Natural killer cell (primary cell): ENCODE data around the gene CDH16. TPM values are rescaled to one million over a fixed set of nuclear protein-coding genes. Genes with fewer than 3 reads are reported as not detected.

Experiments
- ATAC-seq, 3 donors: fragments of 150-1000 bp in 2 of 3; fragments of 200-7000 bp in 1 of 3; cut with Tn5 transposase; 1 replicate in 1 of 3; 2 replicates in 2 of 3; pipeline ENCODE4 v1.10.0; 2021; ENCODE audit warnings: mild to moderate bottlenecking in 2 of 3, moderate library complexity in 2 of 3
- DNase-seq, 2 donors: peaks; one replicate each; pipeline versions ENCODE4 v3.0.0 to v3.0.0-alpha.2; 2013 to 2021; ENCODE audit warnings: mixed read lengths in 1 of 2
- H3K27ac ChIP-seq: one replicate; pipeline ENCODE4 v1.5.1; 2013; ENCODE audit warnings: mild to moderate bottlenecking, low read length
- H3K27me3 ChIP-seq: one replicate; pipeline ENCODE4 v1.6.1; 2013; ENCODE audit warnings: low read length; ENCODE audit not compliant: control insufficient read depth, insufficient read depth
- H3K36me3 ChIP-seq: one replicate; pipeline ENCODE4 v1.6.1; 2013; ENCODE audit warnings: low read length; ENCODE audit not compliant: control insufficient read depth, insufficient read depth
- H3K4me1 ChIP-seq: one replicate; pipeline ENCODE4 v1.6.1; 2013; ENCODE audit warnings: low read length; ENCODE audit not compliant: control insufficient read depth, insufficient read depth
- H3K4me3 ChIP-seq: one replicate; pipeline ENCODE4 v1.5.1; 2013; ENCODE audit warnings: low read length
- H3K9me3 ChIP-seq: one replicate; pipeline ENCODE4 v1.6.1; 2013; ENCODE audit warnings: low read length; ENCODE audit not compliant: control insufficient read depth, insufficient read depth
- H3K27ac Mint-ChIP-seq, 2 donors: one replicate each; pipeline ENCODE4 v1.8.0; 2022; ENCODE audit warnings: mild to moderate bottlenecking in 2 of 2, mixed read lengths in 2 of 2, moderate library complexity in 1 of 2
- H3K27me3 Mint-ChIP-seq, 2 donors: one replicate each; pipeline ENCODE4 v1.8.0; 2022; ENCODE audit warnings: low read depth in 2 of 2, mixed read lengths in 2 of 2
- H3K36me3 Mint-ChIP-seq: one replicate; pipeline ENCODE4 v1.8.0; 2022; ENCODE audit warnings: mixed read lengths
- H3K4me1 Mint-ChIP-seq, 2 donors: one replicate each; pipeline ENCODE4 v1.8.0; 2022; ENCODE audit warnings: mixed read lengths in 2 of 2
- H3K4me3 Mint-ChIP-seq: one replicate; pipeline ENCODE4 v1.8.0; 2022; ENCODE audit warnings: mild to moderate bottlenecking, moderate library complexity, mixed read lengths
- H3K9me3 Mint-ChIP-seq, 2 donors: one replicate each; pipeline ENCODE4 v1.8.0; 2022; ENCODE audit warnings: mixed read lengths in 2 of 2
- WGBS: methylation state at CpG from one replicate; pipeline ENCODE4 v1.1.7; 2013; ENCODE audit warnings: missing lambda C conversion rate; ENCODE audit not compliant: insufficient coverage; 5-methylcytosine and 5-hydroxymethylcytosine counted together
- intact Hi-C: fragments of 100-400 bp; cut with micrococcal nuclease; formaldehyde crosslinking; loops from one replicate; pipeline ENCODE4 v1.14.2; 2022
- total RNA-seq, 4 donors: library from RNA; stranded (reverse); fragments of 120-200 nt in 1 of 4; gene quantifications; one replicate each; pipeline versions ENCODE4 v1.2.3 to v1.2.4, GENCODE V29; 2013 to 2022
- TF ChIP-seq, protein P1 (sequence below): fragments of 200-600 bp; IDR thresholded peaks from one replicate; pipeline ENCODE4 v1.8.0; 2022; ENCODE audit warnings: antibody characterized with exemption

Gene CDH16
- total RNA-seq, 3 donors from 2014 or later (not counting 1 experiment from before 2014, with no cell fraction given): not detected

DNA sequence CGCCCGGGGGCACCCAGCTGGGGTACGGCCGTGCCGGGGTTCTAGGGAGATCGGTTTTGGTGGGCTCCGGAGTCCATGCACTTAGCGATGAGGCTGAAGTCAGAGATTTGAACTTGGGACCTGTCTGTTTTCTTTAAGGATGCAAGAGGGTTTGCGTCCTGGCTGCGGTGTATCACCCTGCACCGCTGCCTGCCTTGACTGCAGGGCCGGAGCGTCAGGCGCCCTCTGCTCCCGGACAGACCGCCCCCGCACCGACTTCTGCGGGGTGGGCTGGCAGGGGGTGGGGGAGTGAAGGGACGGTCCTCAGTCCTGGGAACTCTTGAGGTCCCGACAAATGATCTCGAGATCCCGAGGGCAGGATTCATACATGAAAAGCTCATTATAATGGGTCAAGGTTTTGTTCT, 37.7 kb downstream of the CDH16 start:
- H3K27ac Mint-ChIP-seq: no peak overlapping the region

GRCh38 chr16:66880288-66881013, 38.2 kb downstream of the CDH16 start, which contains the start of gene PDP2:
Gene PDP2 (plus strand): TSS chr16:66880515. CDS start chr16:66884285, 3,770 bp downstream.
- peak; percentile 83 to 95 for DNase-seq
- Mint-ChIP-seq H3K9me3 (no peaks in the 10 kb centered on the region), H3K27me3 (no peaks in the 10 kb centered on the region), H3K27ac (peak within 1 kb of the TSS; percentile 89 to 90), H3K36me3 (no peaks in the 10 kb centered on the region), H3K4me1 (peaks cover 30 to 35% of the 10 kb centered on the region in 2 donors), H3K4me3 (peak within 1 kb of the TSS; percentile 99)
- peaks cover 10% of the 10 kb centered on the region for H3K36me3 ChIP-seq
- H3K9me3 ChIP-seq: no peaks in the 10 kb centered on the region
- under 1% methylated on average over 58 of the region's 58 CpGs for WGBS
- H3K27ac ChIP-seq: peak within 1 kb of the TSS; percentile 46
- peak within 1 kb of the TSS; percentile 85 for H3K4me3 ChIP-seq
- intact Hi-C loops: no loop called here
- TF ChIP-seq, protein P1, sequence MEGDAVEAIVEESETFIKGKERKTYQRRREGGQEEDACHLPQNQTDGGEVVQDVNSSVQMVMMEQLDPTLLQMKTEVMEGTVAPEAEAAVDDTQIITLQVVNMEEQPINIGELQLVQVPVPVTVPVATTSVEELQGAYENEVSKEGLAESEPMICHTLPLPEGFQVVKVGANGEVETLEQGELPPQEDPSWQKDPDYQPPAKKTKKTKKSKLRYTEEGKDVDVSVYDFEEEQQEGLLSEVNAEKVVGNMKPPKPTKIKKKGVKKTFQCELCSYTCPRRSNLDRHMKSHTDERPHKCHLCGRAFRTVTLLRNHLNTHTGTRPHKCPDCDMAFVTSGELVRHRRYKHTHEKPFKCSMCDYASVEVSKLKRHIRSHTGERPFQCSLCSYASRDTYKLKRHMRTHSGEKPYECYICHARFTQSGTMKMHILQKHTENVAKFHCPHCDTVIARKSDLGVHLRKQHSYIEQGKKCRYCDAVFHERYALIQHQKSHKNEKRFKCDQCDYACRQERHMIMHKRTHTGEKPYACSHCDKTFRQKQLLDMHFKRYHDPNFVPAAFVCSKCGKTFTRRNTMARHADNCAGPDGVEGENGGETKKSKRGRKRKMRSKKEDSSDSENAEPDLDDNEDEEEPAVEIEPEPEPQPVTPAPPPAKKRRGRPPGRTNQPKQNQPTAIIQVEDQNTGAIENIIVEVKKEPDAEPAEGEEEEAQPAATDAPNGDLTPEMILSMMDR: no peak
- H3K4me1 ChIP-seq: peaks cover 28% of the 10 kb centered on the region
- peak; percentile 94 to 97 (median 96) for ATAC-seq
- H3K27me3 ChIP-seq: no peaks in the 10 kb centered on the region

More for the DNA sequence above, 37.7 kb downstream of the CDH16 start:
- Histone ChIP-seq H3K4me3 (peak overlapping the region; percentile 85), H3K36me3 (peaks cover 16% of the 10 kb centered on the region), H3K27ac (peak overlapping the region; percentile 25), H3K4me1 (peaks cover 28% of the 10 kb centered on the region), H3K9me3 (no peaks in the 10 kb centered on the region), H3K27me3 (no peaks in the 10 kb centered on the region)
- DNase-seq (no peak), ATAC-seq (peak in 2 of 3 donors; percentile 3 to 4)
- no peaks in the 10 kb centered on the region for H3K27me3 Mint-ChIP-seq
- WGBS: 2% methylated on average over 21 of the region's 23 CpGs
- intact Hi-C loops: no loop called here
- no peaks in the 10 kb centered on the region for H3K36me3 Mint-ChIP-seq
- TF ChIP-seq, protein P1: no peak
- H3K9me3 Mint-ChIP-seq: no peaks in the 10 kb centered on the region
- H3K4me1 Mint-ChIP-seq: peaks cover 30 to 38% of the 10 kb centered on the region in 2 donors
- H3K4me3 Mint-ChIP-seq: peak overlapping the region; percentile 99

DNA sequence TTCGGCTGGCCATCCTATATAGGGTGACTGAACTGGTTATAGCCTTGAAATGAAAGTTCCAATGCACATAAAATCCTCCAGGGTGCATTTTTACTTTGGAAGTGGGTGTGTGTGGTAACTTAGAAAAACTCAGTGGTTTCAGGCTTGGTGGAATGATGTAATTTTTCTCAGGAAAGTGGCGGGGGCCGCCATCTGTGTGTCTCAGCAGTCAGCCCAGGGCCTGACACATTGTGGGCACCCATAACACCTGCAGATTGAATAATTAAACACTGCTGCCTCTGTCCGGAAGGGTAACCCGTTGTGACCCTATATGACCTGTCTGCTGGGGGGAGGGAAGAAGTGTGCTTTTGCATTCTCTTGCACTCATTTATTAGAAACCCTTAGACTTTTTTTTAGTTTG, 40.6 kb downstream of the CDH16 start:
- H3K4me3 Mint-ChIP-seq: peak overlapping the region; percentile 73
- TF ChIP-seq, protein P1: no peak
- Histone ChIP-seq H3K27ac (no peak overlapping the region), H3K4me3 (no peak overlapping the region), H3K27me3 (no peaks in the 10 kb centered on the region), H3K9me3 (no peaks in the 10 kb centered on the region), H3K4me1 (peaks cover 46% of the 10 kb centered on the region), H3K36me3 (no peaks in the 10 kb centered on the region)
- no peaks in the 10 kb centered on the region for H3K27me3 Mint-ChIP-seq
- DNase-seq: peak in 1 of 2 donors; percentile 19
- 23% methylated on average over 5 of the region's 5 CpGs for WGBS
- ATAC-seq: peak in 1 of 3 donors; percentile 19
- H3K4me1 Mint-ChIP-seq: peaks cover 42% of the 10 kb centered on the region in 2 donors
- no peaks in the 10 kb centered on the region for H3K36me3 Mint-ChIP-seq
- peak overlapping the region; percentile 82 to 85 for H3K27ac Mint-ChIP-seq
- H3K9me3 Mint-ChIP-seq: no peaks in the 10 kb centered on the region
- intact Hi-C loops: loop anchor here (10.0 kb wide), 1 partner anchor 273 kb away; the partner anchor contains the start of gene CMTM3
